H1 (cell line): Measurements from ENCODE around the gene ARHGAP27. TPM values are rescaled to one million over a fixed set of nuclear protein-coding genes. Genes with fewer than 3 reads are reported as not detected.

Experiments
- CBX5 ChIP-seq: fragments of 300-800, 300-1000 bp; sonication (generic); IDR thresholded peaks from 2 replicates; pipeline ENCODE4 v1.7.1; 2016; ENCODE audit warnings: antibody characterized with exemption, low read length, low read depth
- CEBPB ChIP-seq: IDR thresholded peaks from 2 replicates; pipeline ENCODE4 v1.6.1; 2012; ENCODE audit warnings: low read depth, low read length
- CHD1 ChIP-seq: IDR thresholded peaks from 2 replicates; pipeline ENCODE4 v1.6.1; 2012; ENCODE audit warnings: low read depth, low read length, improper control_type of control experiment
- CREB1 ChIP-seq: IDR thresholded peaks from 2 replicates; pipeline ENCODE4 v1.6.1; 2012; ENCODE audit warnings: inconsistent platforms
- HDAC2 ChIP-seq, 2 experiments: fragments of 300-600 bp in 1 of 2; sonication (generic) in 1 of 2; IDR thresholded peaks; 2 replicates each; pipeline ENCODE4 v1.6.1; 2011 to 2012; ENCODE audit warnings: low read depth in 2 of 2, low read length in 2 of 2, mild to moderate bottlenecking in 2 of 2, moderate library complexity in 2 of 2, borderline replicate concordance in 1 of 2, inconsistent platforms in 1 of 2
- KDM1A ChIP-seq: fragments of 200-600, 300-600 bp; sonication (generic); IDR thresholded peaks from 2 replicates; pipeline ENCODE4 v1.7.1; 2016; ENCODE audit warnings: mild to moderate bottlenecking, low read length, borderline replicate concordance
- KDM4A ChIP-seq: IDR thresholded peaks from one replicate; pipeline ENCODE4 v1.7.1; 2012; ENCODE audit warnings: low read depth, mild to moderate bottlenecking, moderate library complexity, low read length, inconsistent platforms; ENCODE audit not compliant: severe bottlenecking
- KDM5A ChIP-seq: fragments of 200-600 bp; IDR thresholded peaks from 2 replicates; pipeline ENCODE4 v1.7.1; 2012; ENCODE audit warnings: mild to moderate bottlenecking, low read length, inconsistent platforms, mixed read lengths
- MAX ChIP-seq: IDR thresholded peaks from 2 replicates; pipeline ENCODE4 v1.6.1; 2012; ENCODE audit warnings: inconsistent platforms
- POLR2A ChIP-seq, 2 experiments: IDR thresholded peaks; 1 replicate in 1 of 2; 2 replicates in 1 of 2; pipeline ENCODE4 v1.6.1; 2011; ENCODE audit warnings: low read depth in 2 of 2, low read length in 2 of 2, mild to moderate bottlenecking in 2 of 2; ENCODE audit errors: control extremely low read depth in 1 of 2
- RAD21 ChIP-seq, 2 experiments: IDR thresholded peaks in 1 of 2; conservative IDR thresholded peaks in 1 of 2; 2 replicates each; pipeline ENCODE4 v1.6.1; 2011; ENCODE audit warnings: low read depth in 2 of 2, low read length in 2 of 2, improper control_type of control experiment in 1 of 2, inconsistent platforms in 1 of 2, mild to moderate bottlenecking in 1 of 2, moderate library complexity in 1 of 2
- RBBP5 ChIP-seq: IDR thresholded peaks from 2 replicates; pipeline ENCODE4 v1.7.1; 2012; ENCODE audit warnings: low read depth, mild to moderate bottlenecking, inconsistent platforms, low read length, moderate library complexity, borderline replicate concordance
- SIN3A ChIP-seq, 2 experiments: IDR thresholded peaks in 1 of 2; conservative IDR thresholded peaks in 1 of 2; 2 replicates each; pipeline ENCODE4 v1.6.1; 2011 to 2012; ENCODE audit warnings: low read length in 2 of 2, improper control_type of control experiment in 1 of 2, low read depth in 1 of 2, mild to moderate bottlenecking in 1 of 2
- ZNF274 ChIP-seq: IDR thresholded peaks from 2 replicates; pipeline ENCODE4 v1.7.0; 2012; ENCODE audit warnings: low read length, borderline replicate concordance; ENCODE audit errors: extremely low read depth
- polyA plus RNA-seq, 7 experiments: library from polyadenylated mRNA; depleted of rRNA in 3 of 7; stranded (reverse) in 5 of 7; unstranded in 2 of 7; fragments of >200 nt in 5 of 7; fragments of 200-250 nt in 2 of 7; gene quantifications; 1 replicate in 5 of 7; 2 replicates in 1 of 7; 4 replicates in 1 of 7; pipeline versions ENCODE4 v1.2.1 to v1.2.3, GENCODE V29; 2011 to 2013; ENCODE audit warnings: missing spikeins in 2 of 7, mixed read lengths in 2 of 7
- total RNA-seq: library from RNA; stranded (reverse); fragmentation: NEBNext Ultra II Directional; extraction: Animal tissue kit (Norgen Biotek cat#: 25700); gene quantifications from 2 replicates; pipeline ENCODE4 v1.2.1, GENCODE V29; 2021

Gene ARHGAP27
- total and polyA plus RNA-seq, 2 of the 8 experiments (the other 6 are each of a cell fraction or from before 2014, with no cell fraction given): 11.6 to 13.1 TPM

GRCh38 chr17:45430006-45430737, 2.5 kb downstream of the ARHGAP27 start (continued):
- 0 out of 2 replicates have a peak, but pooled peaks have one; percentile 22 for TF ChIP-seq RBBP5
- TF ChIP-seq POLR2A (IDR thresholded peaks at IDR 0.05; ENCODE audit: control extremely low read depth in 1 of 2, low read depth in 2 of 2, low read length in 2 of 2): no peak
- TF ChIP-seq HDAC2 (IDR thresholded peaks at IDR 0.05; ENCODE audit: borderline replicate concordance in 1 of 2, low read depth in 2 of 2, low read length in 2 of 2): peak in 1 of 2 experiments; percentile 98; a peak in 2 of 4 replicates
- TF ChIP-seq CREB1: no peak
- TF ChIP-seq KDM1A: peak; percentile 99
- TF ChIP-seq ZNF274: no peak
- TF ChIP-seq CHD1: no peak
- TF ChIP-seq MAX: peak; percentile 91
- no peak for TF ChIP-seq CEBPB
- TF ChIP-seq KDM4A: peak; percentile 56
- TF ChIP-seq CBX5: no peak
- no peak for TF ChIP-seq RAD21 (IDR thresholded peaks at IDR 0.05 in 1 of 2, conservative IDR thresholded peaks at IDR 0.05 in 1 of 2; ENCODE audit: low read depth in 2 of 2, low read length in 2 of 2)
- TF ChIP-seq SIN3A (conservative IDR thresholded peaks at IDR 0.05 in 1 of 2, IDR thresholded peaks at IDR 0.05 in 1 of 2; ENCODE audit: low read depth in 1 of 2, low read length in 2 of 2): no peak
- TF ChIP-seq KDM5A: no peak
